D721Med (cell line): ENCODE data around the gene SYS1.

Experiments
- DNase-seq: peaks from one replicate; pipeline ENCODE4 v3.0.0; 2011; ENCODE audit warnings: low spot score; ENCODE audit not compliant: insufficient read length
- FAIRE-seq: peaks from 2 replicates; lab custom pipeline; 2011; peaks lifted over from hg19 to GRCh38; lab: Jason Lieb, UNC
- TF ChIP-seq, protein P1 (sequence below): IDR thresholded peaks from 2 replicates; pipeline ENCODE4 v1.5.1; 2012; ENCODE audit warnings: mild to moderate bottlenecking, control low read depth; ENCODE audit not compliant: insufficient read depth; ENCODE audit errors: missing control alignments

SYS1 gene

DNA sequence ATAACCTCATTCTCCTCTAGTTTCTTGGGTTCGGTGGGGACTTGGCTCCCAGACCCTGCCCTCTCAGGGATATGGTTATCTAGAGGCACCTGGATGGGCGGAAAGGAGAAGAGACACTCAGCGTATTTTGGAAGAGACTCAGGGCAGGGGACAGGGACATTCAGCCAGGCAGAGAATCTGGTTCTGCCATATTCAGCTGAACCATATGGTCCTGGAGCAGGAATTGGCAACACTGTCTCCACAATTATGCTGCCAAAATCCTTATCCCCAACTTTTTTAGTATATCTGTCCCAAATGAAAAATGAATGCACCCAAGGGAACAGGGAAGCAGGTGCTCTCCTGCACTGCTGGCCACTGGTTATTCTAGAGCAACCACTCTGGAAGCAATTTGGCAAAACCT is 32.5 kb upstream of the SYS1 start:
- TF ChIP-seq, protein P1, sequence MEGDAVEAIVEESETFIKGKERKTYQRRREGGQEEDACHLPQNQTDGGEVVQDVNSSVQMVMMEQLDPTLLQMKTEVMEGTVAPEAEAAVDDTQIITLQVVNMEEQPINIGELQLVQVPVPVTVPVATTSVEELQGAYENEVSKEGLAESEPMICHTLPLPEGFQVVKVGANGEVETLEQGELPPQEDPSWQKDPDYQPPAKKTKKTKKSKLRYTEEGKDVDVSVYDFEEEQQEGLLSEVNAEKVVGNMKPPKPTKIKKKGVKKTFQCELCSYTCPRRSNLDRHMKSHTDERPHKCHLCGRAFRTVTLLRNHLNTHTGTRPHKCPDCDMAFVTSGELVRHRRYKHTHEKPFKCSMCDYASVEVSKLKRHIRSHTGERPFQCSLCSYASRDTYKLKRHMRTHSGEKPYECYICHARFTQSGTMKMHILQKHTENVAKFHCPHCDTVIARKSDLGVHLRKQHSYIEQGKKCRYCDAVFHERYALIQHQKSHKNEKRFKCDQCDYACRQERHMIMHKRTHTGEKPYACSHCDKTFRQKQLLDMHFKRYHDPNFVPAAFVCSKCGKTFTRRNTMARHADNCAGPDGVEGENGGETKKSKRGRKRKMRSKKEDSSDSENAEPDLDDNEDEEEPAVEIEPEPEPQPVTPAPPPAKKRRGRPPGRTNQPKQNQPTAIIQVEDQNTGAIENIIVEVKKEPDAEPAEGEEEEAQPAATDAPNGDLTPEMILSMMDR: no peak
- FAIRE-seq (no peak), DNase-seq (no peak)

GRCh38 chr20:45336530-45337366 is 26.2 kb upstream of the SYS1 start:
- TF ChIP-seq, protein P1: no peak
- DNase-seq: no peak
- no peak for FAIRE-seq

- FAIRE-seq: no peak
- DNase-seq: no peak
- TF ChIP-seq, protein P1: no peak
Measured at GRCh38 chr20:45337367-45338120, 25.4 kb upstream of the SYS1 start.

DNA sequence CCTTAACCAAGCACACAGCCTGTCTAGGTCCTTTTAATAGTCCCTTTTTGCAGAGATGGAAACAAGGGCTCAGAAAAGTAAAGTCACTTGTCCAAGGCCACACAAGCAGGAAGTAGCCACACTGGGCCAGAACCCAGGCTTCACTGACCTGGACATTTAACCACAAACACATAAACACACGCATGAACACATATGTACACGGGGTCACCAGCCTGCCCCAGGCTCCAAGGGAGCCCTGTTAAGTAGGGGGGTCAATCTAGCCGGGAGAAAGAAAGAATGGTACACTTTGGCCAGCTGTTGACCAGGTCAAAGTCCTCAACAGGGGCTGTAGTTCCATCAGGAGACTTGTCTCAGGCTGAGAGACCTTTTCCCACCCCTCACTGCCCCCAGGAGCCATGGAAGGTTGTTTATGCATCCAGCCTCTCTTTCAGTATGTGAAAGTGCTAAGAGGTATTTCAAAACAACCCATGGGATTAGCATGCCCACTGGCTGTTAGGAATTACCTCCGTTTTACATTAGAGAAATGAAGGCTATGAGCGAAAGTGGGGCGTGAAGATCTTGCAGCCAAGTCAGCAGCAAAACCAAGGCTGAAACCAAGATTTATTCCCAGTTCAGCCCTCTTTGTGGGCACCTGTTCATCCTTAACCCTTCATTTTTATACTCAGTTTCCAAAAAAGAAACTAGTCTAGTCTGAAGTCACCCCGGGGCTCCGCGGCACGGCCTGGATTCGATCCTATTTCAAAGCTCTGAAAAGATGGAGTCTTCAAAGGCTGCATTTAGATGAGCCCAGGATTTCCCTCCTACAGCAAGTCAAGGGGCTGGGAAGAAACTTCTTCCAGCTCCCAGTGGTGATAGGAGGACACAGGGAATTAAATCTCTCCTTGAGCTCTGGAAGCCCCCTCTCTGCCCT is 24.6 kb upstream of the SYS1 start:
- DNase-seq: no peak
- FAIRE-seq: no peak
- TF ChIP-seq, protein P1: no peak

- FAIRE-seq: no peak
- DNase-seq: no peak
- TF ChIP-seq, protein P1: no peak
Measured at GRCh38 chr20:45339084-45339483, 23.9 kb upstream of the SYS1 start.

DNA sequence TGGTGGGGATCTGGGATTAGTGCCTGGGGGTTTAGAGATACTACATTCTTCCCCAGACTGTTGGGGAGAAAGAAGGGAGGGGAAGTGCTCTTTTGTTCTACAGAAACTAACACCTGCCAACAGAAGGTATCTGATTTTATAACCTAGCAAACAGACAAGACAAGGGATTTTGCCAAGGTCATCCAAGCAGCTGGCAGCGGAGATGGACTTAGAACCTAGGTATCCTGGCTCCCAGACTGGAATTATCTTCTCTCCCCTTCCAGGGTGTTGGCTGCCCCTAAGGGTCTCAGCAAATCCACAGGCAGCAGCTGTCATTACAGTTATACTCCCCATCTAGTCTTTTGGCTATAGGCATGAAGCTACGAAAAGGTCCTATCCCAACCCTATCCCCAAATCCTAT is 23.2 kb upstream of the SYS1 start:
- FAIRE-seq (no peak), DNase-seq (no peak)
- TF ChIP-seq, protein P1: no peak
